ENCODE results near the gene PIGB.

DNA sequence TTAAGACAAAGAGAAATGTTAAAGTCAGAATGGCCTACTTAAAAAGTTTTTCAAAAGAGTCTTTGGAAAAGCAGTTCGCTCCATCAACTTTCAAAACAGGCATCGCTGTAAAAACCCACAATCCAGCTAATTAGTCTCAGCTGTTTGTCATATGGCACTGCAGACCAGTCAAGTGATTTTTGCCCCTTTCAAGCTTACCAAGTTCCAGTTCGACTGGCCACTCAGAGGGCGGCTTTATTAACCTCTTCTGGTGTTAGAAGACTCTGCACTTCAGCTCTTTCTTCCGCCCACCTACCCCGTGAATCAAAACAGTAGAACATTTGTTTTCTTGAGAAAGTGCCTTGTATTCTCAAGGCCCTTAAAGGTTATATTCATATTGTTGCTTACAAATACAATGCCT is 48.7 kb upstream of the PIGB start:
- TF ChIP-seq, protein P1, sequence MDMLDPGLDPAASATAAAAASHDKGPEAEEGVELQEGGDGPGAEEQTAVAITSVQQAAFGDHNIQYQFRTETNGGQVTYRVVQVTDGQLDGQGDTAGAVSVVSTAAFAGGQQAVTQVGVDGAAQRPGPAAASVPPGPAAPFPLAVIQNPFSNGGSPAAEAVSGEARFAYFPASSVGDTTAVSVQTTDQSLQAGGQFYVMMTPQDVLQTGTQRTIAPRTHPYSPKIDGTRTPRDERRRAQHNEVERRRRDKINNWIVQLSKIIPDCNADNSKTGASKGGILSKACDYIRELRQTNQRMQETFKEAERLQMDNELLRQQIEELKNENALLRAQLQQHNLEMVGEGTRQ (IDR thresholded peaks at IDR 0.05; ENCODE audit: low read length), result no peak
- no peak for TF ChIP-seq POLR2AphosphoS5 (IDR thresholded peaks at IDR 0.05; ENCODE audit: low read depth, low read length)
- TF ChIP-seq EZH2 (IDR thresholded peaks at IDR 0.05; ENCODE audit: low read depth, low read length, severe bottlenecking), result no peak
- TF ChIP-seq, protein P2, sequence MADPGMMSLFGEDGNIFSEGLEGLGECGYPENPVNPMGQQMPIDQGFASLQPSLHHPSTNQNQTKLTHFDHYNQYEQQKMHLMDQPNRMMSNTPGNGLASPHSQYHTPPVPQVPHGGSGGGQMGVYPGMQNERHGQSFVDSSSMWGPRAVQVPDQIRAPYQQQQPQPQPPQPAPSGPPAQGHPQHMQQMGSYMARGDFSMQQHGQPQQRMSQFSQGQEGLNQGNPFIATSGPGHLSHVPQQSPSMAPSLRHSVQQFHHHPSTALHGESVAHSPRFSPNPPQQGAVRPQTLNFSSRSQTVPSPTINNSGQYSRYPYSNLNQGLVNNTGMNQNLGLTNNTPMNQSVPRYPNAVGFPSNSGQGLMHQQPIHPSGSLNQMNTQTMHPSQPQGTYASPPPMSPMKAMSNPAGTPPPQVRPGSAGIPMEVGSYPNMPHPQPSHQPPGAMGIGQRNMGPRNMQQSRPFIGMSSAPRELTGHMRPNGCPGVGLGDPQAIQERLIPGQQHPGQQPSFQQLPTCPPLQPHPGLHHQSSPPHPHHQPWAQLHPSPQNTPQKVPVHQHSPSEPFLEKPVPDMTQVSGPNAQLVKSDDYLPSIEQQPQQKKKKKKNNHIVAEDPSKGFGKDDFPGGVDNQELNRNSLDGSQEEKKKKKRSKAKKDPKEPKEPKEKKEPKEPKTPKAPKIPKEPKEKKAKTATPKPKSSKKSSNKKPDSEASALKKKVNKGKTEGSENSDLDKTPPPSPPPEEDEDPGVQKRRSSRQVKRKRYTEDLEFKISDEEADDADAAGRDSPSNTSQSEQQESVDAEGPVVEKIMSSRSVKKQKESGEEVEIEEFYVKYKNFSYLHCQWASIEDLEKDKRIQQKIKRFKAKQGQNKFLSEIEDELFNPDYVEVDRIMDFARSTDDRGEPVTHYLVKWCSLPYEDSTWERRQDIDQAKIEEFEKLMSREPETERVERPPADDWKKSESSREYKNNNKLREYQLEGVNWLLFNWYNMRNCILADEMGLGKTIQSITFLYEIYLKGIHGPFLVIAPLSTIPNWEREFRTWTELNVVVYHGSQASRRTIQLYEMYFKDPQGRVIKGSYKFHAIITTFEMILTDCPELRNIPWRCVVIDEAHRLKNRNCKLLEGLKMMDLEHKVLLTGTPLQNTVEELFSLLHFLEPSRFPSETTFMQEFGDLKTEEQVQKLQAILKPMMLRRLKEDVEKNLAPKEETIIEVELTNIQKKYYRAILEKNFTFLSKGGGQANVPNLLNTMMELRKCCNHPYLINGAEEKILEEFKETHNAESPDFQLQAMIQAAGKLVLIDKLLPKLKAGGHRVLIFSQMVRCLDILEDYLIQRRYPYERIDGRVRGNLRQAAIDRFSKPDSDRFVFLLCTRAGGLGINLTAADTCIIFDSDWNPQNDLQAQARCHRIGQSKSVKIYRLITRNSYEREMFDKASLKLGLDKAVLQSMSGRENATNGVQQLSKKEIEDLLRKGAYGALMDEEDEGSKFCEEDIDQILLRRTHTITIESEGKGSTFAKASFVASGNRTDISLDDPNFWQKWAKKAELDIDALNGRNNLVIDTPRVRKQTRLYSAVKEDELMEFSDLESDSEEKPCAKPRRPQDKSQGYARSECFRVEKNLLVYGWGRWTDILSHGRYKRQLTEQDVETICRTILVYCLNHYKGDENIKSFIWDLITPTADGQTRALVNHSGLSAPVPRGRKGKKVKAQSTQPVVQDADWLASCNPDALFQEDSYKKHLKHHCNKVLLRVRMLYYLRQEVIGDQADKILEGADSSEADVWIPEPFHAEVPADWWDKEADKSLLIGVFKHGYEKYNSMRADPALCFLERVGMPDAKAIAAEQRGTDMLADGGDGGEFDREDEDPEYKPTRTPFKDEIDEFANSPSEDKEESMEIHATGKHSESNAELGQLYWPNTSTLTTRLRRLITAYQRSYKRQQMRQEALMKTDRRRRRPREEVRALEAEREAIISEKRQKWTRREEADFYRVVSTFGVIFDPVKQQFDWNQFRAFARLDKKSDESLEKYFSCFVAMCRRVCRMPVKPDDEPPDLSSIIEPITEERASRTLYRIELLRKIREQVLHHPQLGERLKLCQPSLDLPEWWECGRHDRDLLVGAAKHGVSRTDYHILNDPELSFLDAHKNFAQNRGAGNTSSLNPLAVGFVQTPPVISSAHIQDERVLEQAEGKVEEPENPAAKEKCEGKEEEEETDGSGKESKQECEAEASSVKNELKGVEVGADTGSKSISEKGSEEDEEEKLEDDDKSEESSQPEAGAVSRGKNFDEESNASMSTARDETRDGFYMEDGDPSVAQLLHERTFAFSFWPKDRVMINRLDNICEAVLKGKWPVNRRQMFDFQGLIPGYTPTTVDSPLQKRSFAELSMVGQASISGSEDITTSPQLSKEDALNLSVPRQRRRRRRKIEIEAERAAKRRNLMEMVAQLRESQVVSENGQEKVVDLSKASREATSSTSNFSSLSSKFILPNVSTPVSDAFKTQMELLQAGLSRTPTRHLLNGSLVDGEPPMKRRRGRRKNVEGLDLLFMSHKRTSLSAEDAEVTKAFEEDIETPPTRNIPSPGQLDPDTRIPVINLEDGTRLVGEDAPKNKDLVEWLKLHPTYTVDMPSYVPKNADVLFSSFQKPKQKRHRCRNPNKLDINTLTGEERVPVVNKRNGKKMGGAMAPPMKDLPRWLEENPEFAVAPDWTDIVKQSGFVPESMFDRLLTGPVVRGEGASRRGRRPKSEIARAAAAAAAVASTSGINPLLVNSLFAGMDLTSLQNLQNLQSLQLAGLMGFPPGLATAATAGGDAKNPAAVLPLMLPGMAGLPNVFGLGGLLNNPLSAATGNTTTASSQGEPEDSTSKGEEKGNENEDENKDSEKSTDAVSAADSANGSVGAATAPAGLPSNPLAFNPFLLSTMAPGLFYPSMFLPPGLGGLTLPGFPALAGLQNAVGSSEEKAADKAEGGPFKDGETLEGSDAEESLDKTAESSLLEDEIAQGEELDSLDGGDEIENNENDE (IDR thresholded peaks at IDR 0.05; ENCODE audit: insufficient replicate concordance, low read length), result no peak
- no peak for TF ChIP-seq SIN3A (conservative IDR thresholded peaks at IDR 0.05 in 1 of 2, IDR thresholded peaks at IDR 0.05 in 1 of 2; ENCODE audit: low read depth in 1 of 2, low read length in 2 of 2)
- no peak for TF ChIP-seq FOSL1 (IDR thresholded peaks at IDR 0.05; ENCODE audit: insufficient read depth, low read depth, low read length)
- TF ChIP-seq, protein P3, sequence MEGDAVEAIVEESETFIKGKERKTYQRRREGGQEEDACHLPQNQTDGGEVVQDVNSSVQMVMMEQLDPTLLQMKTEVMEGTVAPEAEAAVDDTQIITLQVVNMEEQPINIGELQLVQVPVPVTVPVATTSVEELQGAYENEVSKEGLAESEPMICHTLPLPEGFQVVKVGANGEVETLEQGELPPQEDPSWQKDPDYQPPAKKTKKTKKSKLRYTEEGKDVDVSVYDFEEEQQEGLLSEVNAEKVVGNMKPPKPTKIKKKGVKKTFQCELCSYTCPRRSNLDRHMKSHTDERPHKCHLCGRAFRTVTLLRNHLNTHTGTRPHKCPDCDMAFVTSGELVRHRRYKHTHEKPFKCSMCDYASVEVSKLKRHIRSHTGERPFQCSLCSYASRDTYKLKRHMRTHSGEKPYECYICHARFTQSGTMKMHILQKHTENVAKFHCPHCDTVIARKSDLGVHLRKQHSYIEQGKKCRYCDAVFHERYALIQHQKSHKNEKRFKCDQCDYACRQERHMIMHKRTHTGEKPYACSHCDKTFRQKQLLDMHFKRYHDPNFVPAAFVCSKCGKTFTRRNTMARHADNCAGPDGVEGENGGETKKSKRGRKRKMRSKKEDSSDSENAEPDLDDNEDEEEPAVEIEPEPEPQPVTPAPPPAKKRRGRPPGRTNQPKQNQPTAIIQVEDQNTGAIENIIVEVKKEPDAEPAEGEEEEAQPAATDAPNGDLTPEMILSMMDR (IDR thresholded peaks at IDR 0.05; ENCODE audit: control extremely low read depth in 1 of 3, insufficient read depth in 1 of 3, low read depth in 1 of 3, low read length in 3 of 3), result no peak
- TF ChIP-seq GABPA (IDR thresholded peaks at IDR 0.05; ENCODE audit: borderline replicate concordance, insufficient read depth, low read length), result no peak
- TF ChIP-seq JUND (IDR thresholded peaks at IDR 0.05; ENCODE audit: low read length), result no peak

Data from H1 (cell line).